Esophagus (tissue), 2 donors: ENCODE measurements around the gene NUDT19. TPM values are rescaled to one million over a fixed set of nuclear protein-coding genes. Genes with fewer than 3 reads are reported as not detected.
"Not testable (repeated sequence)": the region's sequence is repeated elsewhere in the genome, so short reads cannot be mapped to it uniquely, and the experiment has no call there.

ENCODE experiments used
- H3K27ac ChIP-seq, 2 donors: one replicate each; pipeline ENCODE4 v1.5.1; 2013; ENCODE audit warnings: low read depth in 2 of 2, mild to moderate bottlenecking in 2 of 2, inconsistent platforms in 1 of 2, low read length in 1 of 2, moderate library complexity in 1 of 2
- H3K27me3 ChIP-seq, 2 donors: one replicate each; pipeline ENCODE4 v1.6.1; 2013; ENCODE audit warnings: low read length in 2 of 2, control low read depth in 1 of 2, mild to moderate bottlenecking in 1 of 2; ENCODE audit not compliant: insufficient read depth in 2 of 2, control insufficient read depth in 1 of 2
- H3K36me3 ChIP-seq, 2 donors: one replicate each; pipeline ENCODE4 v1.6.1; 2013; ENCODE audit warnings: low read length in 1 of 2; ENCODE audit not compliant: control insufficient read depth in 2 of 2, insufficient read depth in 2 of 2
- H3K4me1 ChIP-seq, 2 donors: one replicate each; pipeline ENCODE4 v1.6.1; 2013; ENCODE audit warnings: low read length in 1 of 2; ENCODE audit not compliant: control insufficient read depth in 2 of 2, insufficient read depth in 2 of 2
- H3K4me3 ChIP-seq, 2 donors: one replicate each; pipeline ENCODE4 v1.5.1; 2013; ENCODE audit warnings: low read length in 2 of 2, mild to moderate bottlenecking in 2 of 2, low read depth in 1 of 2, moderate library complexity in 1 of 2
- H3K9me3 ChIP-seq, 2 donors: one replicate each; pipeline ENCODE4 v1.6.1; 2013; ENCODE audit warnings: mild to moderate bottlenecking in 2 of 2, low read depth in 1 of 2, low read length in 1 of 2, moderate library complexity in 1 of 2; ENCODE audit not compliant: control insufficient read depth in 2 of 2, insufficient read depth in 1 of 2
- WGBS, 2 donors: extraction: QIAGEN DNeasy Blood & Tissue Kit; methylation state at CpG; one replicate each; pipeline ENCODE4 v1.1.7; 2013; 5-methylcytosine and 5-hydroxymethylcytosine counted together
- polyA plus RNA-seq, 2 donors: library from polyadenylated mRNA; stranded (reverse); fragments of 200-250 nt; gene quantifications; one replicate each; pipeline ENCODE4 v1.2.3, GENCODE V29; 2013
- donor health status: healthy with polysubstance abuse.
- donor health status: Bipolar disorder and iron deficiency.

Gene NUDT19
- polyA plus RNA-seq, 2 donors: 8.5 to 8.6 TPM

DNA sequence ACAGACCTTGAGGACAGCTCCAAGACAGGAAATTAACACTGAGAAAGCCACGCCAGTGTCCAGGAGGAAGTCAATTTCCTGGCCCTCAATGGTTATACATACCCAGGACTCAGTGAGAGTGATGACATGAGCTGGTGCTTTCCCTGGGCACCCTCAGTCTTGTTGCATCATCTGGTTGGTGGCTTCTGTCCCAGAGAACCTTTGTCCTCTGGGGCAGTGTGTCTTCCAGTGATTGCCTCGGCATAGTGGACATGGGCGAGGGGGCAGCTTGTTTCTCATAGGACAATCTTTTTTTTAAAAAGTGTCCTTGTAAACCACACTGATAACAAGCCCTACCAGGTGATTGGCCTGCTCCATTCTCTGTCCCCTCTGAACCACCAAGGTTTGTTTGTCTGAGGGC, 5.2 kb downstream of the NUDT19 start:
- H3K4me1 ChIP-seq: peaks cover 0 to 15% of the 10 kb centered on the region in 2 donors
- 75 to 84% methylated on average over 3 of the region's 3 CpGs for WGBS, 2 donors
- not testable (repeated sequence) for H3K27ac ChIP-seq, H3K4me3 ChIP-seq, H3K27me3 ChIP-seq, H3K36me3 ChIP-seq, H3K9me3 ChIP-seq

DNA sequence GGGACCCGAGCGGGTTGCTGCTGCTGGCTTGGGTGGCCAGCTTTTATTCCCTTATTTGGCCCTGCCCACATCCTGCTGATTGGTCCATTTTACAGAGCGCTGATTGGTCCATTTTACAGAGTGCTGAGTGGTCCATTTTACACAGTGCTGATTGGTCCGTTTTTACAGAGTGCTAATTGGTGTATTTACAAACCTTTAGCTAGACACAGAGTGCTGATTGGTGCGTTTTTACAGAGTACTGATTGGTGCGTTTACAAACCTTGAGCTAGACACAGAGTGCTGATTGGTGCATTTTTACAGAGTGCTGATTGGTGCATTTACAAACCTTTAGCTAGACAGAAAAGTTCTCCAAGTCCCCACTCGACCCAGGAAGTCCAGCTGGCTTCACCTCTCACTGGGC, 8.5 kb downstream of the NUDT19 start:
- H3K36me3 ChIP-seq, H3K27me3 ChIP-seq, H3K27ac ChIP-seq, H3K4me1 ChIP-seq, H3K9me3 ChIP-seq, H3K4me3 ChIP-seq: not testable (repeated sequence)
- WGBS, 2 donors: 93 to 97% methylated on average over 7 of the region's 7 CpGs

DNA sequence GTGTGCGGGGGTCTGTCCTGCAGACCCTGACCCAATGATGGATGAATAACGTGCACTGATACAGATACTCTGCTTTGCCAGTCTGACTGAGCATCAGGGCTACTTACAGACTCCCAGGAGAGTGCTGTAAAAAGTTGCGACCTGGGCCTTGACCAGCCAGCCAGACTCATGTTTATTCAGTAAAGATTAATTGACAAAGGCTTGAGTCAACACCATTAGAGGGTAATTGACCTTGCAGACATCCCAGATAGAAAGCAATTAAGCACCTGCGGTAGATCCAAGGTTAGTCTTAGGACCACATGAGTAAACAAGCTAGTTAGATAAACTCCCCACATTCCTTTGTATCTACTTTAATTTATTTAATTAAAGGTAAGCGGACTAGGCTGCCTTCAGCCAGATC, 10.4 kb downstream of the NUDT19 start:
- H3K9me3 ChIP-seq: peaks cover 0 to 6% of the 10 kb centered on the region in 2 donors
- WGBS, 2 donors: 43 to 57% methylated on average over 5 of the region's 5 CpGs
- no peak overlapping the region for H3K4me3 ChIP-seq
- H3K4me1 ChIP-seq: no peaks in the 10 kb centered on the region
- H3K27ac ChIP-seq: peak overlapping the region; percentile 17 to 20
- no peaks in the 10 kb centered on the region for H3K27me3 ChIP-seq
- H3K36me3 ChIP-seq: no peaks in the 10 kb centered on the region

DNA sequence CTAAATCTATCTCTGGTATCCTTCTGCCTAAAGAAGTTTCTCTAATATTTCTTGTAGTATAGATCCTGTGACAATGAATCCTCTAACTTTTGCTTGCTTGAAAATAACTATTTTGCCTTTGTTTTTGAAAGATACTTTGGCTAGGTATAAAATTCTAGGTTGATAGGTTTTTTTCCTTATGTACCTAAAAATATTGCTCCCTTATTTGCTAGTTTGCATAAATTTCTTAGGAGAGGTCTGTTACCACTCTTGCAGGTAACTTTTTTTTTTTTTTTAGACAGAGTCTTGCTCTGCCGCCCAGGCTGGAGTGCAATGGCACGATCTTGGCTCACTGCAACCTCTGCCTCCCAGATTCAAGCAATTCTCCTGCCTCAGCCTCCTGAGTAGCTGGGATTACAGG, 12.4 kb downstream of the NUDT19 start:
- not testable (repeated sequence) for H3K36me3 ChIP-seq, H3K27me3 ChIP-seq, H3K4me3 ChIP-seq, H3K9me3 ChIP-seq, H3K4me1 ChIP-seq, H3K27ac ChIP-seq
- 96 to 100% methylated on average over 2 of the region's 2 CpGs for WGBS, 2 donors

DNA sequence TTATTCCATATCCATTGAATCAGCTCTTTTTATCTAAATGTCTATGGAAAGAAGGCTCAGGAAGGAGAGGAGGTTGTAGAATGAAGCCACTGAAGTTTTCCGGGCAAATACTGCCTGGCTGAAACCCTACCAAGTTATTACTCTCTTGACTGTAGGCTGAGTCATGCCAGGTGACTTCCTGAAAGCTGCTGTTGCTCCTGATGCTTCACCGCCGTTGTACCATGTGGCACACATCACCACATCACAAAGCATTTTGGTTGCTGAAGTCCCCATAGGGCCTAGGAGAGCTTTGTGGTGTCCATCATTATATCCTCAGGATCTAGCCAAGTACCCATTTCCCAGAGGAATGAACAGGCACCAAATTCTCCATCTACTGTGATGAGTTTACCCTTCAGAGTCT, 16.8 kb downstream of the NUDT19 start:
- H3K36me3 ChIP-seq: peaks cover 0 to 6% of the 10 kb centered on the region in 2 donors
- WGBS, 2 donors: 71 to 79% methylated on average over 3 of the region's 3 CpGs

DNA sequence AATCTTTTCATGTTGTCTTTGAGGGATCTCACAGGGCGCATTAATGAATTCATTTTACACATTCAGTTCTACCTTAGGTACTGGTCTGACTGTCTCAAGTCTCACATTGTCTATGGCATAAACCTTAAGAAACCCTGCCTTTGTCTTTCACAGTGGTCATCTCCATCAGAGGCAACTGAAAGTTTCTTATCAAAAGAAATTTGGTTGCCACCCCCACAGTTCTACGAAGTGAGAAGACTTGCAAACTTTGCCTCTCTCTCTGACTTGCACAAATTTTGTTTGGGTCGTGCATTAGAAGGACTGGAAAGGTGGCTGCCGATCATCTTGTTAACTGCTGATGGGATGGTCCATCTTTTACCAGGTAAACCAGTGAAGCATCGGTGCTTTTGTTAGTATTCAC, 17.4 kb downstream of the NUDT19 start:
- no peaks in the 10 kb centered on the region for H3K4me1 ChIP-seq
- H3K9me3 ChIP-seq: no peaks in the 10 kb centered on the region
- no peak overlapping the region for H3K4me3 ChIP-seq
- peaks cover 0 to 6% of the 10 kb centered on the region in 2 donors for H3K36me3 ChIP-seq
- H3K27me3 ChIP-seq: no peaks in the 10 kb centered on the region
- H3K27ac ChIP-seq: no peak overlapping the region
- WGBS, 2 donors: 91 to 93% methylated on average over 5 of the region's 5 CpGs

More for the DNA sequence above, 16.8 kb downstream of the NUDT19 start:
- no peak overlapping the region for H3K4me3 ChIP-seq
- H3K27ac ChIP-seq: no peak overlapping the region
- H3K4me1 ChIP-seq: no peaks in the 10 kb centered on the region
- peaks cover 0 to 2% of the 10 kb centered on the region in 2 donors for H3K9me3 ChIP-seq
- no peaks in the 10 kb centered on the region for H3K27me3 ChIP-seq

DNA sequence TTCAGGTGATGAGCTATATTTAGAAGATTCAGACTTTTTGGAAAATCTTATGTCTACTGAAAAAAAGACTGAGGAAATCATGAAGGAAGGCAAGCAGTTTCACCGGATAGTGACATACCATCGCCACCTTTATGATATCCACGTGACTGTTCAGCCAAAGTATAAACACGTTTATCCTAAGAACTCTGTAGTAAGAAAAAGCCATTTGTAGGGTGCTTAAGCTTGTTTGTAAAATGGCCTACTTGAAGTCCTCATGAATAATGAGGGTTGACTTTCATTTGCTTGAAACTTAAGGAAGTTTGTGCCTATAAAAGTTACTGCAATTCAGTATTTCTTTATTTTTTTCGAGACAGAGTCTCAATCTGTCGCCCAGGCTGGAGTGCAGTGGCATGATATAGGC, 20.1 kb downstream of the NUDT19 start:
- Histone ChIP-seq H3K27me3 (no peaks in the 10 kb centered on the region), H3K4me1 (no peaks in the 10 kb centered on the region), H3K4me3 (no peak overlapping the region), H3K27ac (no peak overlapping the region), H3K9me3 (no peaks in the 10 kb centered on the region), H3K36me3 (peaks cover 0 to 12% of the 10 kb centered on the region in 2 donors)
- 92 to 93% methylated on average over 6 of the region's 6 CpGs for WGBS, 2 donors

DNA sequence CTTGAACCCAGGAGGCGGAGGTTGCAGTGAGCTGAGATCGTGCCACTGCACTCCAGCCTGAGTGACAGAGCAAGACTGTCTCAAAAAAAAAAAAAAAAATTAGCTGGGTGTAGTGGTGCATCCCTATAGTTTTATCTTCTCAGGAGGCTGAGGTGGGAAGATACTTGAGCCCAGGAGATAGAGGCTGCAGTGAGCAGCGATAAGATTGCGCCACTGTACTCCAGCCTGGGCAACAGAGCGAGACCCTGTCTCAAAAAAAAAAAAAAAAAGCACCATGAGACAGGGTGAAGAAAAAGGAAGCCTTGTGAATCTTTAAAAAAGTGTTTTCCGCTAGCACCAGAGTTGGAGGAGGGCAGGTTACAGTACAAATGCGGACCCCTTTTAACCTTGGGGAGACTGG, 24.6 kb downstream of the NUDT19 start:
- peaks cover 0 to 12% of the 10 kb centered on the region in 2 donors for H3K36me3 ChIP-seq
- H3K4me1 ChIP-seq, H3K9me3 ChIP-seq, H3K27ac ChIP-seq, H3K27me3 ChIP-seq, H3K4me3 ChIP-seq: not testable (repeated sequence)
- WGBS, 2 donors: 95 to 98% methylated on average over 7 of the region's 7 CpGs

DNA sequence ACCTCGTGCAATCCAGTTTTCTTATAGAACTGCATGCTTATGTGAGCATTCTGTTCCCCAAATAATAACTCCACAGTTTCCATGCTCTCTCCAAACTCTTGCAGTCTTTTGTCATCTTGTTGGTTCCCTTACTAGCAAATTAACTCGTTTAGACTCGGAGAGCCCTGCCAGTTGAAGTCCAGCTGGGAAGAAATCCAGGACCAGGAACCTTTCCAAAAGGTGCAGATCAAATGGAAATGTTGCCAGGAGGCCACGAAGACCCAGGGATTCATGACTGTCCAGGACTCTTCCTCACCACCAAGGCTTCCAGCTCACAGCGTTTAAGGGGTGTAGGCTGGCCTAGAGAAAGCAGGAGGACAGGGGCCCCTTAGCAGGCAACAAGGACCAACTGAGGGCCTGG, 25.9 kb downstream of the NUDT19 start:
- peaks cover 0 to 12% of the 10 kb centered on the region in 2 donors for H3K36me3 ChIP-seq
- H3K27ac ChIP-seq: peak overlapping the region; percentile 20 to 24
- no peaks in the 10 kb centered on the region for H3K27me3 ChIP-seq
- no peak overlapping the region for H3K4me3 ChIP-seq
- no peaks in the 10 kb centered on the region for H3K4me1 ChIP-seq
- WGBS, 2 donors: 58 to 60% methylated on average over 5 of the region's 5 CpGs
- peaks cover 0 to 3% of the 10 kb centered on the region in 2 donors for H3K9me3 ChIP-seq

DNA sequence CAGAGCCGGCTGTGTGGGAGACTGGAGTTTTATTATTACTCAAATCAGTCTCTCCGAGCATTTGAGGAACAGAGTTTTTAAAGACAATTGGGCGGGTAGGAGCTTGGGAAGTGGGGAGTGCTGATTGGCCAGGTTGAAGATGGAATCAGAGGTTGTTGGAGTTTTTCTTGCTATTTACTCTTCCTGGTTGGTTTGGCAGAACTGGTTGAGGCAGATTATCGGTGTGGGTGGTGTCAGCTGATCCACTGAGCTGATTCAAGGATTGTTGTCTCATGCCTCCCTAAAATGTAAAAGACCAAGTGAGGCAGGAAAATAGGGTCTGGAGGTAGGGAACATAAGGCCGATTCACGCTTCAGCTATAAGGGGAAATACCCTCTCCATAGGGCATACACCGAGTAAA, 26.7 kb downstream of the NUDT19 start:
- peaks cover 0 to 3% of the 10 kb centered on the region in 2 donors for H3K9me3 ChIP-seq
- no peak overlapping the region for H3K4me3 ChIP-seq
- H3K27me3 ChIP-seq: no peaks in the 10 kb centered on the region
- H3K36me3 ChIP-seq: peaks cover 0 to 10% of the 10 kb centered on the region in 2 donors
- WGBS, 2 donors: 69 to 72% methylated on average over 7 of the region's 7 CpGs
- peak overlapping the region; percentile 20 to 70 for H3K27ac ChIP-seq
- no peaks in the 10 kb centered on the region for H3K4me1 ChIP-seq
